Measurements from ENCODE around the gene C19orf67.

DNA sequence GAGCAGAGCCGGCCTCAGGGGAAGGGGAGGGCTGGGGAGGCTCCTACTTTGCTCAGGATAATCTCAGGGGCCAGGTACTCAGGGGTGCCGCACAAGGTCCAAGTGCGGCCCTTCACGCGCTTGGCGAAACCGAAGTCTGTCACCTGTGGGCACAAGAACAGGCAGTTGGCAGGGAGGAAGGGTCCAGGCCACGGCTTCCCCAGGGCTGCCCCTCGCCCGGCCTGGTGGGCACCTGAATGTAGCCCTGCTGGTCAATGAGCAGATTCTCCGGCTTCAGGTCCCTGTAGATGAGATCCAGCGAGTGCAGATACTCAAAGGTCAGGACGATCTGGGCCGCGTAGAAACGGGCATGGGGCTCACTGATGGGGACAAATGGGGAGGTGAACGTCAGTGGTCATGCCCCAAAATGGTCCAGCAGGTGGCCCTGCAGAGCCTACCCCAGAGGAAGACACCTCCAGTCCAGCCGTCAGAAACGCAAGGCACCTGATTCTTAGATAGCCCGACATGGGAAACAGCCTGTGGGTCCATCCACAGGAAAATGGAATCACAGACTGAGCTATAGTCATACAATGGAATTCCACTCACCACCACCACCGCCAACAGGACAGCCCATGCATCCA lies 12.1 kb upstream of the C19orf67 start:
- TF ChIP-seq, protein P1, sequence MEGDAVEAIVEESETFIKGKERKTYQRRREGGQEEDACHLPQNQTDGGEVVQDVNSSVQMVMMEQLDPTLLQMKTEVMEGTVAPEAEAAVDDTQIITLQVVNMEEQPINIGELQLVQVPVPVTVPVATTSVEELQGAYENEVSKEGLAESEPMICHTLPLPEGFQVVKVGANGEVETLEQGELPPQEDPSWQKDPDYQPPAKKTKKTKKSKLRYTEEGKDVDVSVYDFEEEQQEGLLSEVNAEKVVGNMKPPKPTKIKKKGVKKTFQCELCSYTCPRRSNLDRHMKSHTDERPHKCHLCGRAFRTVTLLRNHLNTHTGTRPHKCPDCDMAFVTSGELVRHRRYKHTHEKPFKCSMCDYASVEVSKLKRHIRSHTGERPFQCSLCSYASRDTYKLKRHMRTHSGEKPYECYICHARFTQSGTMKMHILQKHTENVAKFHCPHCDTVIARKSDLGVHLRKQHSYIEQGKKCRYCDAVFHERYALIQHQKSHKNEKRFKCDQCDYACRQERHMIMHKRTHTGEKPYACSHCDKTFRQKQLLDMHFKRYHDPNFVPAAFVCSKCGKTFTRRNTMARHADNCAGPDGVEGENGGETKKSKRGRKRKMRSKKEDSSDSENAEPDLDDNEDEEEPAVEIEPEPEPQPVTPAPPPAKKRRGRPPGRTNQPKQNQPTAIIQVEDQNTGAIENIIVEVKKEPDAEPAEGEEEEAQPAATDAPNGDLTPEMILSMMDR (IDR thresholded peaks at IDR 0.05), result no peak
- TF ChIP-seq POLR2AphosphoS5 (IDR thresholded peaks at IDR 0.05), result no peak
